CD8-positive, alpha-beta memory T cell (primary cell): Measurements from ENCODE around the gene HEPACAM2. TPM values are rescaled to one million over a fixed set of nuclear protein-coding genes. Genes with fewer than 3 reads are reported as not detected.

Experiments
- CTCF ChIA-PET: fragments of 350-600 bp; sonication (Branson Sonifier 250); formaldehyde crosslinking; loops from one replicate; lab custom pipeline; 2021; ENCODE audit warnings: antibody characterized with exemption; lab: Charles Lee
- POLR2A ChIA-PET: fragments of 350-600 bp; sonication (Branson Sonifier 250); formaldehyde crosslinking; loops from one replicate; lab custom pipeline; 2021; ENCODE audit warnings: antibody characterized with exemption; lab: Charles Lee
- DNase-seq, 5 donors: peaks; one replicate each; pipeline versions ENCODE4 v3.0.0 to v3.0.0-alpha.2; 2020 to 2022; ENCODE audit warnings: mixed read lengths in 1 of 5
- H3K27ac ChIP-seq: one replicate; pipeline ENCODE4 v1.7.0; 2013; ENCODE audit warnings: low read depth, mild to moderate bottlenecking, low read length, moderate library complexity
- H3K27me3 ChIP-seq: 2 replicates; pipeline ENCODE4 v1.7.0; 2013; ENCODE audit warnings: low read length, mild to moderate bottlenecking; ENCODE audit not compliant: insufficient read depth, poor library complexity, severe bottlenecking
- H3K36me3 ChIP-seq: 2 replicates; pipeline ENCODE4 v1.7.0; 2013; ENCODE audit warnings: mild to moderate bottlenecking, low read length, moderate library complexity; ENCODE audit not compliant: insufficient read depth
- H3K4me1 ChIP-seq: 2 replicates; pipeline ENCODE4 v1.7.0; 2013; ENCODE audit warnings: mild to moderate bottlenecking, low read length, moderate library complexity; ENCODE audit not compliant: insufficient read depth
- H3K4me3 ChIP-seq: 2 replicates; pipeline ENCODE4 v1.7.0; 2013; ENCODE audit warnings: mild to moderate bottlenecking, low read length
- H3K9me3 ChIP-seq: 2 replicates; pipeline ENCODE4 v1.7.0; 2013; ENCODE audit warnings: mild to moderate bottlenecking, low read length
- H3K27ac Mint-ChIP-seq, 8 donors: one replicate each; pipeline ENCODE4 v1.8.0; 2020 to 2021; ENCODE audit warnings: mixed read lengths in 8 of 8, mild to moderate bottlenecking in 6 of 8, inconsistent platforms in 3 of 8, moderate library complexity in 3 of 8
- H3K27me3 Mint-ChIP-seq, 2 donors: one replicate each; pipeline ENCODE4 v1.8.0; 2020 to 2021; ENCODE audit warnings: mixed read lengths in 2 of 2, mild to moderate bottlenecking in 1 of 2, moderate library complexity in 1 of 2
- H3K36me3 Mint-ChIP-seq, 3 donors: one replicate each; pipeline ENCODE4 v1.8.0; 2020 to 2021; ENCODE audit warnings: mixed read lengths in 3 of 3, inconsistent platforms in 1 of 3, mild to moderate bottlenecking in 1 of 3
- H3K4me1 Mint-ChIP-seq, 3 donors: one replicate each; pipeline ENCODE4 v1.8.0; 2020 to 2021; ENCODE audit warnings: mixed read lengths in 3 of 3, inconsistent platforms in 1 of 3, mild to moderate bottlenecking in 1 of 3
- H3K4me3 Mint-ChIP-seq, 7 donors: one replicate each; pipeline ENCODE4 v1.8.0; 2020 to 2021; ENCODE audit warnings: mixed read lengths in 7 of 7, mild to moderate bottlenecking in 6 of 7, moderate library complexity in 4 of 7, inconsistent platforms in 2 of 7
- H3K9me3 Mint-ChIP-seq, 5 donors: one replicate each; pipeline ENCODE4 v1.8.0; 2020 to 2022; ENCODE audit warnings: mixed read lengths in 5 of 5, mild to moderate bottlenecking in 3 of 5, moderate library complexity in 2 of 5, inconsistent platforms in 1 of 5
- polyA plus RNA-seq: library from polyadenylated mRNA; unstranded; fragments of 300-500 nt; fragmentation: Illumina TruSeq; gene quantifications from one replicate; pipeline ENCODE4 v1.2.3, GENCODE V29; 2021
- total RNA-seq, 2 experiments: library from RNA; stranded (reverse); gene quantifications; one replicate each; pipeline ENCODE4 v1.2.3, GENCODE V29; 2021

Gene HEPACAM2
- total and polyA plus RNA-seq, 3 experiments from 2014 or later = 0.11 TPM; not detected in 2

GRCh38 chr7:93219868-93220267 lies 6.4 kb downstream of the HEPACAM2 start:
- CTCF ChIA-PET = no interaction called here
- Histone ChIP-seq H3K9me3 (no peaks in the 10 kb centered on the region), H3K4me3 (no peak overlapping the region), H3K36me3 (no peaks in the 10 kb centered on the region), H3K27me3 (no peaks in the 10 kb centered on the region), H3K27ac (no peak overlapping the region), H3K4me1 (no peaks in the 10 kb centered on the region)
- Mint-ChIP-seq H3K4me3 (no peak overlapping the region), H3K9me3 (no peaks in the 10 kb centered on the region), H3K27me3 (peaks cover 14 to 18% of the 10 kb centered on the region in 2 donors), H3K36me3 (no peaks in the 10 kb centered on the region), H3K4me1 (no peaks in the 10 kb centered on the region), H3K27ac (no peak overlapping the region)
- DNase-seq = no peak
- POLR2A ChIA-PET = no interaction called here

GRCh38 chr7:93218997-93219827 lies 7.1 kb downstream of the HEPACAM2 start:
- no peak overlapping the region for H3K4me3 Mint-ChIP-seq
- DNase-seq = no peak
- H3K27me3 Mint-ChIP-seq = peaks cover 14 to 25% of the 10 kb centered on the region in 2 donors
- H3K4me1 Mint-ChIP-seq = no peaks in the 10 kb centered on the region
- H3K36me3 ChIP-seq = no peaks in the 10 kb centered on the region
- H3K27me3 ChIP-seq = no peaks in the 10 kb centered on the region
- H3K36me3 Mint-ChIP-seq = no peaks in the 10 kb centered on the region
- H3K9me3 Mint-ChIP-seq = no peaks in the 10 kb centered on the region
- CTCF ChIA-PET = no interaction called here
- H3K27ac Mint-ChIP-seq = no peak overlapping the region
- H3K9me3 ChIP-seq = no peaks in the 10 kb centered on the region
- H3K4me1 ChIP-seq = no peaks in the 10 kb centered on the region
- POLR2A ChIA-PET = no interaction called here
- H3K27ac ChIP-seq = peak overlapping the region; percentile 5
- no peak overlapping the region for H3K4me3 ChIP-seq

GRCh38 chr7:93212881-93213280 lies 13.4 kb downstream of the HEPACAM2 start:
- H3K27ac Mint-ChIP-seq = no peak overlapping the region
- Histone ChIP-seq H3K4me3 (no peak overlapping the region), H3K27me3 (no peaks in the 10 kb centered on the region), H3K4me1 (no peaks in the 10 kb centered on the region), H3K36me3 (no peaks in the 10 kb centered on the region), H3K27ac (no peak overlapping the region), H3K9me3 (no peaks in the 10 kb centered on the region)
- CTCF ChIA-PET = no interaction called here
- no peaks in the 10 kb centered on the region for H3K36me3 Mint-ChIP-seq
- H3K4me1 Mint-ChIP-seq = no peaks in the 10 kb centered on the region
- no peaks in the 10 kb centered on the region for H3K9me3 Mint-ChIP-seq
- no peak overlapping the region for H3K4me3 Mint-ChIP-seq
- H3K27me3 Mint-ChIP-seq = peaks cover 30 to 58% of the 10 kb centered on the region in 2 donors
- DNase-seq = no peak
- POLR2A ChIA-PET = no interaction called here

- POLR2A ChIA-PET = no interaction called here
- H3K27ac Mint-ChIP-seq = no peak overlapping the region
- no peaks in the 10 kb centered on the region for H3K27me3 ChIP-seq
- H3K9me3 Mint-ChIP-seq = no peaks in the 10 kb centered on the region
- no peaks in the 10 kb centered on the region for H3K4me1 Mint-ChIP-seq
- H3K36me3 Mint-ChIP-seq = no peaks in the 10 kb centered on the region
- no peak overlapping the region for H3K4me3 Mint-ChIP-seq
- H3K27me3 Mint-ChIP-seq = peaks cover 31 to 64% of the 10 kb centered on the region in 2 donors
- H3K9me3 ChIP-seq = no peaks in the 10 kb centered on the region
- no peak for DNase-seq
- H3K27ac ChIP-seq = no peak overlapping the region
- no peaks in the 10 kb centered on the region for H3K4me1 ChIP-seq
- no peaks in the 10 kb centered on the region for H3K36me3 ChIP-seq
- H3K4me3 ChIP-seq = no peak overlapping the region
- CTCF ChIA-PET = no interaction called here
These were observed 14.9 kb downstream of the HEPACAM2 start for GRCh38 chr7:93211228-93211818.

- Histone ChIP-seq H3K4me1 (no peaks in the 10 kb centered on the region), H3K27me3 (peaks cover 3% of the 10 kb centered on the region), H3K9me3 (no peaks in the 10 kb centered on the region), H3K4me3 (no peak overlapping the region), H3K36me3 (no peaks in the 10 kb centered on the region), H3K27ac (no peak overlapping the region)
- ChIA-PET CTCF (no interaction called here), POLR2A (no interaction called here)
- Mint-ChIP-seq H3K4me3 (no peak overlapping the region), H3K36me3 (no peaks in the 10 kb centered on the region), H3K4me1 (no peaks in the 10 kb centered on the region), H3K27ac (no peak overlapping the region), H3K9me3 (no peaks in the 10 kb centered on the region), H3K27me3 (peaks cover 14 to 59% of the 10 kb centered on the region in 2 donors)
- DNase-seq = no peak
These were observed 21.2 kb downstream of the HEPACAM2 start for GRCh38 chr7:93205046-93205445.

- no peak overlapping the region for H3K4me3 Mint-ChIP-seq
- POLR2A ChIA-PET = no interaction called here
- H3K27me3 ChIP-seq = peaks cover 7% of the 10 kb centered on the region
- H3K27me3 Mint-ChIP-seq = peaks cover 9 to 71% of the 10 kb centered on the region in 2 donors
- H3K36me3 ChIP-seq = no peaks in the 10 kb centered on the region
- DNase-seq = no peak
- H3K36me3 Mint-ChIP-seq = no peaks in the 10 kb centered on the region
- H3K9me3 ChIP-seq = no peaks in the 10 kb centered on the region
- no peaks in the 10 kb centered on the region for H3K4me1 Mint-ChIP-seq
- no peak overlapping the region for H3K27ac Mint-ChIP-seq
- H3K4me3 ChIP-seq = no peak overlapping the region
- no peak overlapping the region for H3K27ac ChIP-seq
- H3K4me1 ChIP-seq = no peaks in the 10 kb centered on the region
- H3K9me3 Mint-ChIP-seq = no peaks in the 10 kb centered on the region
- CTCF ChIA-PET = no interaction called here
These were observed 22.8 kb downstream of the HEPACAM2 start for GRCh38 chr7:93203496-93203895.

GRCh38 chr7:93202594-93203250 lies 23.5 kb downstream of the HEPACAM2 start:
- H3K4me1 Mint-ChIP-seq = no peaks in the 10 kb centered on the region
- CTCF ChIA-PET = no interaction called here
- H3K4me3 Mint-ChIP-seq = no peak overlapping the region
- no peaks in the 10 kb centered on the region for H3K9me3 Mint-ChIP-seq
- H3K27ac Mint-ChIP-seq = no peak overlapping the region
- Histone ChIP-seq H3K4me1 (no peaks in the 10 kb centered on the region), H3K4me3 (no peak overlapping the region), H3K27ac (no peak overlapping the region), H3K36me3 (no peaks in the 10 kb centered on the region), H3K27me3 (peaks cover 7% of the 10 kb centered on the region), H3K9me3 (no peaks in the 10 kb centered on the region)
- no peaks in the 10 kb centered on the region for H3K36me3 Mint-ChIP-seq
- POLR2A ChIA-PET = no interaction called here
- no peak for DNase-seq
- H3K27me3 Mint-ChIP-seq = peaks cover 9 to 67% of the 10 kb centered on the region in 2 donors

GRCh38 chr7:93198472-93198871 lies 27.8 kb downstream of the HEPACAM2 start:
- Mint-ChIP-seq H3K27me3 (peaks cover 3 to 63% of the 10 kb centered on the region in 2 donors), H3K9me3 (no peaks in the 10 kb centered on the region), H3K4me3 (no peak overlapping the region), H3K36me3 (no peaks in the 10 kb centered on the region), H3K4me1 (no peaks in the 10 kb centered on the region), H3K27ac (no peak overlapping the region)
- Histone ChIP-seq H3K27ac (no peak overlapping the region), H3K4me3 (no peak overlapping the region), H3K4me1 (no peaks in the 10 kb centered on the region), H3K9me3 (no peaks in the 10 kb centered on the region), H3K27me3 (peaks cover 13% of the 10 kb centered on the region), H3K36me3 (no peaks in the 10 kb centered on the region)
- ChIA-PET CTCF (no interaction called here), POLR2A (no interaction called here)
- DNase-seq = no peak
